HepG2 (cell line): ENCODE measurements around the gene VPS37D. TPM values are rescaled to one million over a fixed set of nuclear protein-coding genes. Genes with fewer than 3 reads are reported as not detected.

Experiments used
- AHR ChIP-seq: IDR thresholded peaks from 2 replicates; pipeline ENCODE4 v1.6.1; 2018; ENCODE audit warnings: missing genetic modification reagents, missing compliant biosample characterization
- ATF1 ChIP-seq: IDR thresholded peaks from 2 replicates; pipeline ENCODE4 v1.6.1; 2016; ENCODE audit warnings: mild to moderate bottlenecking, control low read depth
- EED ChIP-seq: sonication (generic); formaldehyde crosslinking; IDR thresholded peaks from 2 replicates; pipeline ENCODE4 v1.5.0; 2020; ENCODE audit warnings: mild to moderate bottlenecking, missing genetic modification reagents
- KDM3A ChIP-seq: IDR thresholded peaks from 2 replicates; pipeline ENCODE4 v1.6.1; 2018; ENCODE audit warnings: low read depth, missing compliant biosample characterization
- MEF2D ChIP-seq: sonication (generic); formaldehyde crosslinking; IDR thresholded peaks from 2 replicates; pipeline ENCODE4 v1.5.1; 2020; ENCODE audit warnings: mild to moderate bottlenecking, missing genetic modification reagents
- PCBP2 ChIP-seq: fragments of 200-400 bp; formaldehyde crosslinking; optimal IDR thresholded peaks from 2 replicates; pipeline ENCODE3; 2018; ENCODE audit warnings: low read length, low read depth; ENCODE audit not compliant: poor library complexity, severe bottlenecking
- PHF21A ChIP-seq: sonication (generic); formaldehyde crosslinking; IDR thresholded peaks from 2 replicates; pipeline ENCODE4 v1.5.0; 2020; ENCODE audit warnings: mild to moderate bottlenecking, missing genetic modification reagents
- POLR2AphosphoS5 ChIP-seq: IDR thresholded peaks from 2 replicates; pipeline ENCODE4 v1.6.1; 2012; ENCODE audit warnings: low read depth, low read length
- RARA ChIP-seq: IDR thresholded peaks from 2 replicates; pipeline ENCODE4 v1.6.1; 2016; ENCODE audit warnings: missing genetic modification reagents, missing compliant biosample characterization
- SAFB2 ChIP-seq: sonication (generic); formaldehyde crosslinking; IDR thresholded peaks from 2 replicates; pipeline ENCODE4 v1.5.1; 2020; ENCODE audit warnings: missing genetic modification reagents, low read depth, mild to moderate bottlenecking, borderline replicate concordance
- SNRNP70 ChIP-seq: fragments of 200-400 bp; formaldehyde crosslinking; IDR thresholded peaks from 2 replicates; pipeline ENCODE4 v1.6.1; 2017; ENCODE audit warnings: mild to moderate bottlenecking, low read depth, low read length, moderate library complexity
- STAG1 ChIP-seq: sonication (generic); formaldehyde crosslinking; IDR thresholded peaks from 2 replicates; pipeline ENCODE4 v1.4.0; 2020; ENCODE audit warnings: missing genetic modification reagents
- SUZ12 ChIP-seq: fragments of 150-350 bp; IDR thresholded peaks from 2 replicates; pipeline ENCODE4 v1.6.1; 2014; ENCODE audit warnings: low read depth, low read length
- ZBTB1 ChIP-seq: sonication (generic); formaldehyde crosslinking; IDR thresholded peaks from 2 replicates; pipeline ENCODE4 v1.4.0; 2020; ENCODE audit warnings: missing genetic modification reagents, borderline replicate concordance
- ZBTB8A ChIP-seq: sonication (generic); formaldehyde crosslinking; IDR thresholded peaks from 2 replicates; pipeline ENCODE4 v1.4.0; 2020; ENCODE audit warnings: mild to moderate bottlenecking, low read depth, missing genetic modification reagents, borderline replicate concordance
- ZFP62 ChIP-seq: sonication (generic); formaldehyde crosslinking; IDR thresholded peaks from 2 replicates; pipeline ENCODE4 v1.4.0; 2020; ENCODE audit warnings: missing genetic modification reagents
- ZNF383 ChIP-seq: sonication (generic); formaldehyde crosslinking; IDR thresholded peaks from 2 replicates; pipeline ENCODE4 v1.4.0; 2020; ENCODE audit warnings: missing genetic modification reagents, mild to moderate bottlenecking, borderline replicate concordance
- ZNF607 ChIP-seq: sonication (generic); formaldehyde crosslinking; IDR thresholded peaks from 2 replicates; pipeline ENCODE4 v1.5.1; 2020; ENCODE audit warnings: missing genetic modification reagents, mild to moderate bottlenecking, borderline replicate concordance
- ZNF749 ChIP-seq: sonication (generic); formaldehyde crosslinking; IDR thresholded peaks from 2 replicates; pipeline ENCODE4 v1.8.0; 2022; ENCODE audit warnings: mild to moderate bottlenecking, missing genetic modification reagents, moderate library complexity, borderline replicate concordance
- ZNF75D ChIP-seq: sonication (generic); formaldehyde crosslinking; IDR thresholded peaks from 2 replicates; pipeline ENCODE4 v1.8.1; 2023; ENCODE audit warnings: missing genetic modification reagents, mild to moderate bottlenecking, borderline replicate concordance
- ZNF782 ChIP-seq: sonication (generic); formaldehyde crosslinking; IDR thresholded peaks from 2 replicates; pipeline ENCODE4 v1.4.0; 2020; ENCODE audit warnings: missing genetic modification reagents, mild to moderate bottlenecking, borderline replicate concordance
- polyA plus RNA-seq, 8 experiments: library from polyadenylated mRNA; depleted of rRNA in 3 of 8; stranded (reverse) in 7 of 8; unstranded in 1 of 8; fragments of >200 nt; fragmentation: Illumina TruSeq in 4 of 8; extraction: Trizol in 4 of 8; gene quantifications; 2 replicates each; pipeline versions ENCODE4 v1.2.1 to v1.2.3, GENCODE V29; 2011 to 2016; ENCODE audit warnings: low read depth in 4 of 8, missing spikeins in 1 of 8, mixed read lengths in 1 of 8; ENCODE audit not compliant: insufficient read depth in 1 of 8
- total RNA-seq, 5 experiments: library from RNA; depleted of rRNA; stranded (reverse); fragments of >200 nt; fragmentation: Illumina TruSeq; extraction: Trizol; gene quantifications; 2 replicates each; pipeline ENCODE4 v1.2.3, GENCODE V29; 2016; ENCODE audit warnings: low read depth in 1 of 5
- TF ChIP-seq, protein P1 (sequence below): sonication (generic); formaldehyde crosslinking; IDR thresholded peaks from 2 replicates; pipeline ENCODE4 v1.5.0; 2020; ENCODE audit warnings: missing genetic modification reagents
- TF ChIP-seq, protein P2 (sequence below): sonication (generic); formaldehyde crosslinking; conservative IDR thresholded peaks from 2 replicates; pipeline ENCODE4 v1.8.0; 2022; ENCODE audit warnings: low read depth, missing genetic modification reagents
- TF ChIP-seq, protein P3 (sequence below): sonication (generic); formaldehyde crosslinking; IDR thresholded peaks from 2 replicates; pipeline ENCODE4 v1.4.0; 2020; ENCODE audit warnings: missing genetic modification reagents, borderline replicate concordance
- TF ChIP-seq, protein P4 (sequence below): sonication (generic); formaldehyde crosslinking; IDR thresholded peaks from 2 replicates; pipeline ENCODE4 v1.8.1; 2023; ENCODE audit warnings: mild to moderate bottlenecking, missing genetic modification reagents, borderline replicate concordance

The VPS37D gene
- total and polyA plus RNA-seq, 2 of the 13 experiments (the other 11 are each of a cell fraction or from before 2014, with no cell fraction given), result 3.8 to 6.3 TPM

DNA sequence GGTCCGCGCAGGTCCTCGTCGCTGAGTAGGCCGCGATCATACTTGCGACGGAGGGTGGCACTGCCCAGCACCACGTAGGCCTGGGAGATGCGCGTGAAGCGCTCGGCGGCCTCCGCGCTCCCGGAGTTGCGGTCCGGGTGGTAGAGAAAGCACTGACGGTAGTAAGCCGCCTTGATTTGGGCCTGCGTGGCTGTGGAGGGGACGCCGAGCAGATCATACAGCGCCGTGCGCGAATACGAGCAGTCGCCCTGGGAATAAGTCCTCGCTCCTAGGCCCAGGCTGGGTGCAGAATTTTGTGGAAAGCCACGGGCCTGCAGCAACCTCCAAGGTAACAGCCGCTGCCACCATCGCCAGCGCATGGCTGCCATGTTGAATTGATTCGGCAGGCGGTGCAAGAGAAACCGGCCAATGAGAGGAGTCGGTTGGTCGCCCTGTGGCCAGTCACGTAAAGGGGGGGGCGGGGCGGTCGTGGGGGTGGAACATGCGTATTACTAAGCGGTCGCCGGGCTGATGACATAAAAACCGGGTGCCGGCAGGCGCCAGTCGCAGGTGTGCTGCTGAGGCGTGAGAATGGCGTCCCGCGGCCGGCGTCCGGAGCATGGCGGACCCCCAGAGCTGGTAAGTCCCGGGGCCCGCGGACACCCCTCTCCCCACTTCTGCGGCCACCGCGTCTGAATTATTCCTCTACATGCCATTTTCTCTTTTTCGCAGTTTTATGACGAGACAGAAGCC lies 15.6 kb downstream of the VPS37D start, which contains the start of the genes BUD23 and DNAJC30 (continued):
- TF ChIP-seq MEF2D (CRISPR knock-in tag) (no peak), SAFB2 (CRISPR knock-in tag) (0 out of 2 replicates have a peak, but pooled peaks have one; percentile 52), ZNF749 (CRISPR knock-in tag) (no peak), EED (0 out of 2 replicates have a peak, but pooled peaks have one; percentile 70), AHR (CRISPR knock-in tag) (no peak), PCBP2 (no peak), ZFP62 (0 out of 2 replicates have a peak, but pooled peaks have one; percentile 13), ZNF782 (CRISPR knock-in tag) (no peak; the same call in 1 of the 2 replicates), ZNF607 (CRISPR knock-in tag) (peak; percentile 54; the same call in 1 of the 2 replicates), PHF21A (CRISPR knock-in tag) (peak; percentile 20; the same call in 1 of the 2 replicates), ZNF383 (CRISPR knock-in tag) (no peak), ZNF75D (CRISPR knock-in tag) (no peak), POLR2AphosphoS5 (peak; percentile 85; the same call in 1 of the 2 replicates), ATF1 (CRISPR knock-in tag) (peak; percentile 97), SNRNP70 (no peak), STAG1 (CRISPR knock-in tag) (0 out of 2 replicates have a peak, but pooled peaks have one; percentile 2), KDM3A (CRISPR knock-in tag) (no peak), ZBTB8A (CRISPR knock-in tag) (no peak), ZBTB1 (CRISPR knock-in tag) (no peak), RARA (no peak), SUZ12 (no peak)
- TF ChIP-seq, protein P1, sequence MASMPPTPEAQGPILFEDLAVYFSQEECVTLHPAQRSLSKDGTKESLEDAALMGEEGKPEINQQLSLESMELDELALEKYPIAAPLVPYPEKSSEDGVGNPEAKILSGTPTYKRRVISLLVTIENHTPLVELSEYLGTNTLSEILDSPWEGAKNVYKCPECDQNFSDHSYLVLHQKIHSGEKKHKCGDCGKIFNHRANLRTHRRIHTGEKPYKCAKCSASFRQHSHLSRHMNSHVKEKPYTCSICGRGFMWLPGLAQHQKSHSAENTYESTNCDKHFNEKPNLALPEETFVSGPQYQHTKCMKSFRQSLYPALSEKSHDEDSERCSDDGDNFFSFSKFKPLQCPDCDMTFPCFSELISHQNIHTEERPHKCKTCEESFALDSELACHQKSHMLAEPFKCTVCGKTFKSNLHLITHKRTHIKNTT, result no peak
- TF ChIP-seq, protein P2, sequence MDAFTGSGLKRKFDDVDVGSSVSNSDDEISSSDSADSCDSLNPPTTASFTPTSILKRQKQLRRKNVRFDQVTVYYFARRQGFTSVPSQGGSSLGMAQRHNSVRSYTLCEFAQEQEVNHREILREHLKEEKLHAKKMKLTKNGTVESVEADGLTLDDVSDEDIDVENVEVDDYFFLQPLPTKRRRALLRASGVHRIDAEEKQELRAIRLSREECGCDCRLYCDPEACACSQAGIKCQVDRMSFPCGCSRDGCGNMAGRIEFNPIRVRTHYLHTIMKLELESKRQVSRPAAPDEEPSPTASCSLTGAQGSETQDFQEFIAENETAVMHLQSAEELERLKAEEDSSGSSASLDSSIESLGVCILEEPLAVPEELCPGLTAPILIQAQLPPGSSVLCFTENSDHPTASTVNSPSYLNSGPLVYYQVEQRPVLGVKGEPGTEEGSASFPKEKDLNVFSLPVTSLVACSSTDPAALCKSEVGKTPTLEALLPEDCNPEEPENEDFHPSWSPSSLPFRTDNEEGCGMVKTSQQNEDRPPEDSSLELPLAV (CRISPR knock-in tag), result no peak
- TF ChIP-seq, protein P3, sequence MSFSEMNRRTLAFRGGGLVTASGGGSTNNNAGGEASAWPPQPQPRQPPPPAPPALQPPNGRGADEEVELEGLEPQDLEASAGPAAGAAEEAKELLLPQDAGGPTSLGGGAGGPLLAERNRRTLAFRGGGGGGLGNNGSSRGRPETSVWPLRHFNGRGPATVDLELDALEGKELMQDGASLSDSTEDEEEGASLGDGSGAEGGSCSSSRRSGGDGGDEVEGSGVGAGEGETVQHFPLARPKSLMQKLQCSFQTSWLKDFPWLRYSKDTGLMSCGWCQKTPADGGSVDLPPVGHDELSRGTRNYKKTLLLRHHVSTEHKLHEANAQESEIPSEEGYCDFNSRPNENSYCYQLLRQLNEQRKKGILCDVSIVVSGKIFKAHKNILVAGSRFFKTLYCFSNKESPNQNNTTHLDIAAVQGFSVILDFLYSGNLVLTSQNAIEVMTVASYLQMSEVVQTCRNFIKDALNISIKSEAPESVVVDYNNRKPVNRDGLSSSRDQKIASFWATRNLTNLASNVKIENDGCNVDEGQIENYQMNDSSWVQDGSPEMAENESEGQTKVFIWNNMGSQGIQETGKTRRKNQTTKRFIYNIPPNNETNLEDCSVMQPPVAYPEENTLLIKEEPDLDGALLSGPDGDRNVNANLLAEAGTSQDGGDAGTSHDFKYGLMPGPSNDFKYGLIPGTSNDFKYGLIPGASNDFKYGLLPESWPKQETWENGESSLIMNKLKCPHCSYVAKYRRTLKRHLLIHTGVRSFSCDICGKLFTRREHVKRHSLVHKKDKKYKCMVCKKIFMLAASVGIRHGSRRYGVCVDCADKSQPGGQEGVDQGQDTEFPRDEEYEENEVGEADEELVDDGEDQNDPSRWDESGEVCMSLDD, result peak; percentile 19; the same call in 1 of the 2 replicates
- TF ChIP-seq, protein P4, sequence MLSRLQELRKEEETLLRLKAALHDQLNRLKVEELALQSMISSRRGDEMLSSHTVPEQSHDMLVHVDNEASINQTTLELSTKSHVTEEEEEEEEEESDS (CRISPR knock-in tag), result no peak
